SK-N-SH treated with all-trans-retinoic acid at 6 μM for 48 hours (cell line): ENCODE data around the gene LYST.

Source experiments
- ARNTL ChIP-seq: fragments of 450-650 bp; formaldehyde crosslinking; IDR thresholded peaks from 2 replicates; pipeline ENCODE4 v1.5.0; 2020; ENCODE audit warnings: low read depth, mild to moderate bottlenecking, moderate library complexity, borderline replicate concordance
- BACH2 ChIP-seq: fragments of 250-450 bp; sonication (Bioruptor Pico); IDR thresholded peaks from 2 replicates; pipeline ENCODE4 v1.9.0; 2021; ENCODE audit warnings: mild to moderate bottlenecking, borderline replicate concordance
- ESRRG ChIP-seq: fragments of 250-450 bp; sonication (Bioruptor Pico); IDR thresholded peaks from 2 replicates; pipeline ENCODE4 v1.6.1; 2021; ENCODE audit warnings: mild to moderate bottlenecking
- ISL1 ChIP-seq: fragments of 250-450 bp; sonication (Bioruptor Pico); IDR thresholded peaks from 2 replicates; pipeline ENCODE4 v2.1.2; 2022; ENCODE audit warnings: mild to moderate bottlenecking, moderate library complexity
- PATZ1 ChIP-seq: fragments of 250-450 bp; sonication (Bioruptor Pico); IDR thresholded peaks from 2 replicates; pipeline ENCODE4 v1.8.0; 2020; ENCODE audit warnings: mild to moderate bottlenecking, moderate library complexity, borderline replicate concordance
- POU6F1 ChIP-seq: fragments of 250-450 bp; sonication (Bioruptor Pico); IDR thresholded peaks from 2 replicates; pipeline ENCODE4 v1.8.0; 2021; ENCODE audit warnings: low read depth, mild to moderate bottlenecking, moderate library complexity, borderline replicate concordance
- TOX ChIP-seq: fragments of 250-450 bp; sonication (Bioruptor Pico); IDR thresholded peaks from 2 replicates; pipeline ENCODE4 v1.8.0; 2021; ENCODE audit warnings: mild to moderate bottlenecking, moderate library complexity, borderline replicate concordance
- ZC3H10 ChIP-seq: fragments of 250-450 bp; sonication (Bioruptor Pico); IDR thresholded peaks from 2 replicates; pipeline ENCODE4 v1.5.1; 2021; ENCODE audit warnings: mild to moderate bottlenecking, moderate library complexity
- ZFP3 ChIP-seq: fragments of 250-450 bp; sonication (Bioruptor Pico); IDR thresholded peaks from 2 replicates; pipeline ENCODE4 v1.5.0; 2020; ENCODE audit warnings: mild to moderate bottlenecking, moderate library complexity
- ZFP30 ChIP-seq: fragments of 450-650 bp; formaldehyde crosslinking; IDR thresholded peaks from 2 replicates; pipeline ENCODE4 v1.5.0; 2022; ENCODE audit warnings: mild to moderate bottlenecking, moderate library complexity
- ZNF565 ChIP-seq: fragments of 450-650 bp; formaldehyde crosslinking; conservative IDR thresholded peaks from 2 replicates; pipeline ENCODE4 v1.5.0; 2020; ENCODE audit warnings: low read depth, mild to moderate bottlenecking, moderate library complexity
- ZNF8 ChIP-seq: fragments of 450-650 bp; formaldehyde crosslinking; IDR thresholded peaks from 2 replicates; pipeline ENCODE4 v1.5.0; 2020; ENCODE audit warnings: mild to moderate bottlenecking, moderate library complexity

- no peak for TF ChIP-seq ZFP3 (CRISPR knock-in tag)
- no peak for TF ChIP-seq ARNTL (CRISPR knock-in tag)
- TF ChIP-seq TOX (CRISPR knock-in tag), result no peak
- no peak for TF ChIP-seq ESRRG
- TF ChIP-seq ZFP30 (CRISPR knock-in tag), result no peak
- TF ChIP-seq ISL1 (CRISPR knock-in tag), result no peak
- TF ChIP-seq ZC3H10, result no peak
- no peak for TF ChIP-seq POU6F1
- no peak for TF ChIP-seq ZNF565
- no peak for TF ChIP-seq ZNF8 (CRISPR knock-in tag)
- no peak for TF ChIP-seq BACH2 (CRISPR knock-in tag)
- no peak for TF ChIP-seq PATZ1 (CRISPR knock-in tag)
These were observed 34.8 kb upstream of the LYST start for GRCh38 chr1:235901461-235901860.
